HepG2 (cell line): ENCODE results near the gene HSD17B8. TPM values are rescaled to one million over a fixed set of nuclear protein-coding genes. Genes with fewer than 3 reads are reported as not detected.

Experiments
- CAMTA2 ChIP-seq: sonication (generic); formaldehyde crosslinking; IDR thresholded peaks from 2 replicates; pipeline ENCODE4 v1.4.0; 2020; ENCODE audit warnings: mild to moderate bottlenecking, missing genetic modification reagents, borderline replicate concordance
- CBX5 ChIP-seq: sonication (generic); formaldehyde crosslinking; IDR thresholded peaks from 2 replicates; pipeline ENCODE4 v1.4.0; 2020; ENCODE audit warnings: missing genetic modification reagents, borderline replicate concordance
- ELF1 ChIP-seq: sonication (generic); formaldehyde crosslinking; IDR thresholded peaks from 2 replicates; pipeline ENCODE4 v1.4.0; 2020; ENCODE audit warnings: missing genetic modification reagents
- GATAD2A ChIP-seq: IDR thresholded peaks from 2 replicates; pipeline ENCODE4 v1.6.1; 2016
- HIC2 ChIP-seq: sonication (generic); formaldehyde crosslinking; IDR thresholded peaks from 2 replicates; pipeline ENCODE4 v1.9.0; 2022; ENCODE audit warnings: low read depth, missing genetic modification reagents
- NKX3-1 ChIP-seq: sonication (generic); formaldehyde crosslinking; IDR thresholded peaks from 2 replicates; pipeline ENCODE4 v1.5.0; 2020; ENCODE audit warnings: missing genetic modification reagents
- PAWR ChIP-seq: sonication (generic); formaldehyde crosslinking; IDR thresholded peaks from 2 replicates; pipeline ENCODE4 v1.4.0; 2020; ENCODE audit warnings: missing genetic modification reagents, mild to moderate bottlenecking, borderline replicate concordance
- PHF5A ChIP-seq: IDR thresholded peaks from one replicate; pipeline ENCODE4 v1.6.1; 2018; ENCODE audit warnings: low read depth, missing genetic modification reagents; ENCODE audit not compliant: unreplicated experiment
- REPIN1 ChIP-seq: sonication (generic); formaldehyde crosslinking; IDR thresholded peaks from 2 replicates; pipeline ENCODE4 v1.8.0; 2022; ENCODE audit warnings: missing genetic modification reagents, low read depth, mild to moderate bottlenecking, borderline replicate concordance
- SOX13 ChIP-seq, 3 experiments: fragments of 450-650 bp in 1 of 3; sonication (generic) in 1 of 3; formaldehyde crosslinking in 1 of 3; IDR thresholded peaks in 2 of 3; conservative IDR thresholded peaks in 1 of 3; 2 replicates each; pipeline versions ENCODE4 v1.5.0 to v1.6.1; 2016 to 2020; ENCODE audit warnings: antibody characterized with exemption in 1 of 3, mild to moderate bottlenecking in 1 of 3, missing compliant biosample characterization in 1 of 3, missing genetic modification reagents in 1 of 3, moderate library complexity in 1 of 3
- SP5 ChIP-seq: IDR thresholded peaks from 2 replicates; pipeline ENCODE4 v1.6.1; 2016; ENCODE audit warnings: low read depth, borderline replicate concordance
- SRY ChIP-seq: sonication (generic); formaldehyde crosslinking; IDR thresholded peaks from 2 replicates; pipeline ENCODE4 v1.8.0; 2022; ENCODE audit warnings: mild to moderate bottlenecking, missing genetic modification reagents
- ZBTB3 ChIP-seq: sonication (generic); formaldehyde crosslinking; IDR thresholded peaks from 2 replicates; pipeline ENCODE4 v1.4.0; 2020; ENCODE audit warnings: low read depth, mild to moderate bottlenecking, moderate library complexity, missing genetic modification reagents, borderline replicate concordance
- ZFP36L2 ChIP-seq: sonication (generic); formaldehyde crosslinking; IDR thresholded peaks from 2 replicates; pipeline ENCODE4 v1.4.0; 2020; ENCODE audit warnings: missing genetic modification reagents
- ZNF253 ChIP-seq: sonication (generic); formaldehyde crosslinking; IDR thresholded peaks from 2 replicates; pipeline ENCODE4 v1.8.0; 2022; ENCODE audit warnings: mild to moderate bottlenecking, missing genetic modification reagents, borderline replicate concordance
- ZNF317 ChIP-seq: sonication (generic); formaldehyde crosslinking; IDR thresholded peaks from 2 replicates; pipeline ENCODE4 v1.5.0; 2020; ENCODE audit warnings: mild to moderate bottlenecking, missing genetic modification reagents
- ZNF530 ChIP-seq: sonication (generic); formaldehyde crosslinking; IDR thresholded peaks from 2 replicates; pipeline ENCODE4 v1.5.0; 2020; ENCODE audit warnings: low read depth, mild to moderate bottlenecking, missing genetic modification reagents
- ZNF616 ChIP-seq: sonication (generic); formaldehyde crosslinking; IDR thresholded peaks from 2 replicates; pipeline ENCODE4 v1.5.0; 2020; ENCODE audit warnings: low read depth, mild to moderate bottlenecking, missing genetic modification reagents
- ZNF644 ChIP-seq: IDR thresholded peaks from 2 replicates; pipeline ENCODE4 v1.6.1; 2016; ENCODE audit warnings: low read depth
- ZNF746 ChIP-seq: sonication (generic); formaldehyde crosslinking; IDR thresholded peaks from 2 replicates; pipeline ENCODE4 v1.8.0; 2022; ENCODE audit warnings: mild to moderate bottlenecking, missing genetic modification reagents
- polyA plus RNA-seq, 8 experiments: library from polyadenylated mRNA; depleted of rRNA in 3 of 8; stranded (reverse) in 7 of 8; unstranded in 1 of 8; fragments of >200 nt; fragmentation: Illumina TruSeq in 4 of 8; extraction: Trizol in 4 of 8; gene quantifications; 2 replicates each; pipeline versions ENCODE4 v1.2.1 to v1.2.3, GENCODE V29; 2011 to 2016; ENCODE audit warnings: low read depth in 4 of 8, missing spikeins in 1 of 8, mixed read lengths in 1 of 8; ENCODE audit not compliant: insufficient read depth in 1 of 8
- total RNA-seq, 5 experiments: library from RNA; depleted of rRNA; stranded (reverse); fragments of >200 nt; fragmentation: Illumina TruSeq; extraction: Trizol; gene quantifications; 2 replicates each; pipeline ENCODE4 v1.2.3, GENCODE V29; 2016; ENCODE audit warnings: low read depth in 1 of 5
- TF ChIP-seq, protein P1 (sequence below): sonication (generic); formaldehyde crosslinking; IDR thresholded peaks from 2 replicates; pipeline ENCODE4 v1.8.0; 2022; ENCODE audit warnings: mild to moderate bottlenecking, missing genetic modification reagents; ENCODE audit not compliant: insufficient replicate concordance
- TF ChIP-seq, protein P2 (sequence below): sonication (generic); formaldehyde crosslinking; IDR thresholded peaks from 2 replicates; pipeline ENCODE4 v1.8.1; 2023; ENCODE audit warnings: mild to moderate bottlenecking, inconsistent platforms, moderate library complexity, missing genetic modification reagents, borderline replicate concordance
- TF ChIP-seq, protein P3 (sequence below): sonication (generic); formaldehyde crosslinking; IDR thresholded peaks from 2 replicates; pipeline ENCODE4 v1.5.0; 2020; ENCODE audit warnings: mild to moderate bottlenecking, missing genetic modification reagents, moderate library complexity

HSD17B8 gene
- total and polyA plus RNA-seq, 2 of the 13 experiments (the other 11 are each of a cell fraction or from before 2014, with no cell fraction given): 12.6 to 20.1 TPM

- TF ChIP-seq, protein P1, sequence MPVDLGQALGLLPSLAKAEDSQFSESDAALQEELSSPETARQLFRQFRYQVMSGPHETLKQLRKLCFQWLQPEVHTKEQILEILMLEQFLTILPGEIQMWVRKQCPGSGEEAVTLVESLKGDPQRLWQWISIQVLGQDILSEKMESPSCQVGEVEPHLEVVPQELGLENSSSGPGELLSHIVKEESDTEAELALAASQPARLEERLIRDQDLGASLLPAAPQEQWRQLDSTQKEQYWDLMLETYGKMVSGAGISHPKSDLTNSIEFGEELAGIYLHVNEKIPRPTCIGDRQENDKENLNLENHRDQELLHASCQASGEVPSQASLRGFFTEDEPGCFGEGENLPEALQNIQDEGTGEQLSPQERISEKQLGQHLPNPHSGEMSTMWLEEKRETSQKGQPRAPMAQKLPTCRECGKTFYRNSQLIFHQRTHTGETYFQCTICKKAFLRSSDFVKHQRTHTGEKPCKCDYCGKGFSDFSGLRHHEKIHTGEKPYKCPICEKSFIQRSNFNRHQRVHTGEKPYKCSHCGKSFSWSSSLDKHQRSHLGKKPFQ: peak; percentile 84
- TF ChIP-seq REPIN1 (CRISPR knock-in tag) (no peak), ZNF616 (CRISPR knock-in tag) (peak; percentile 54; the same call in 1 of the 2 replicates), SP5 (CRISPR knock-in tag) (peak; percentile 97), PAWR (CRISPR knock-in tag) (peak; percentile 84; the same call in 1 of the 2 replicates), ZNF746 (CRISPR knock-in tag) (peak; percentile 98), ELF1 (CRISPR knock-in tag) (peak; percentile 72), ZNF253 (CRISPR knock-in tag) (peak; percentile 69; the same call in 1 of the 2 replicates), ZBTB3 (CRISPR knock-in tag) (peak; percentile 88), SOX13 (IDR thresholded peaks at IDR 0.05) (no peak; the same call in 1 of the 2 replicates), SOX13 (CRISPR knock-in tag; conservative IDR thresholded peaks at IDR 0.05 in 1 of 2, IDR thresholded peaks at IDR 0.05 in 1 of 2) (peak in 1 of 2 experiments; percentile 60; a peak in 1 of 4 replicates), ZNF644 (CRISPR knock-in tag) (0 out of 2 replicates have a peak, but pooled peaks have one; percentile 11), CAMTA2 (CRISPR knock-in tag) (no peak), ZFP36L2 (CRISPR knock-in tag) (no peak), HIC2 (CRISPR knock-in tag) (0 out of 2 replicates have a peak, but pooled peaks have one; percentile 15), ZNF530 (CRISPR knock-in tag) (0 out of 2 replicates have a peak, but pooled peaks have one; percentile 19), ZNF317 (CRISPR knock-in tag) (peak; percentile 39; the same call in 1 of the 2 replicates), SRY (peak; percentile 18; the same call in 1 of the 2 replicates), CBX5 (CRISPR knock-in tag) (0 out of 2 replicates have a peak, but pooled peaks have one; percentile 19), GATAD2A (no peak; the same call in 1 of the 2 replicates), NKX3-1 (no peak), PHF5A (CRISPR knock-in tag) (peak; percentile 94)
- TF ChIP-seq, protein P2, sequence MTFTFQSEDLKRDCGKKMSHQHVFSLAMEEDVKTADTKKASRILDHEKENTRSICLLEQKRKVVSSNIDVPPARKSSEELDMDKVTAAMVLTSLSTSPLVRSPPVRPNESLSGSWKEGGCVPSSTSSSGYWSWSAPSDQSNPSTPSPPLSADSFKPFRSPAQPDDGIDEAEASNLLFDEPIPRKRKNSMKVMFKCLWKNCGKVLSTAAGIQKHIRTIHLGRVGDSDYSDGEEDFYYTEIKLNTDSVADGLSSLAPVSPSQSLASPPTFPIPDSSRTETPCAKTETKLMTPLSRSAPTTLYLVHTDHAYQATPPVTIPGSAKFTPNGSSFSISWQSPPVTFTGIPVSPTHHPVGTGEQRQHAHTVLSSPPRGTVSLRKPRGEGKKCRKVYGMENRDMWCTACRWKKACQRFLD (CRISPR knock-in tag): no peak
- TF ChIP-seq, protein P3, sequence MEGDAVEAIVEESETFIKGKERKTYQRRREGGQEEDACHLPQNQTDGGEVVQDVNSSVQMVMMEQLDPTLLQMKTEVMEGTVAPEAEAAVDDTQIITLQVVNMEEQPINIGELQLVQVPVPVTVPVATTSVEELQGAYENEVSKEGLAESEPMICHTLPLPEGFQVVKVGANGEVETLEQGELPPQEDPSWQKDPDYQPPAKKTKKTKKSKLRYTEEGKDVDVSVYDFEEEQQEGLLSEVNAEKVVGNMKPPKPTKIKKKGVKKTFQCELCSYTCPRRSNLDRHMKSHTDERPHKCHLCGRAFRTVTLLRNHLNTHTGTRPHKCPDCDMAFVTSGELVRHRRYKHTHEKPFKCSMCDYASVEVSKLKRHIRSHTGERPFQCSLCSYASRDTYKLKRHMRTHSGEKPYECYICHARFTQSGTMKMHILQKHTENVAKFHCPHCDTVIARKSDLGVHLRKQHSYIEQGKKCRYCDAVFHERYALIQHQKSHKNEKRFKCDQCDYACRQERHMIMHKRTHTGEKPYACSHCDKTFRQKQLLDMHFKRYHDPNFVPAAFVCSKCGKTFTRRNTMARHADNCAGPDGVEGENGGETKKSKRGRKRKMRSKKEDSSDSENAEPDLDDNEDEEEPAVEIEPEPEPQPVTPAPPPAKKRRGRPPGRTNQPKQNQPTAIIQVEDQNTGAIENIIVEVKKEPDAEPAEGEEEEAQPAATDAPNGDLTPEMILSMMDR: no peak; the same call in 1 of the 2 replicates
Measured at GRCh38 chr6:33199687-33200218, 4.7 kb upstream of the HSD17B8 start (continued).
